Esophagus muscularis mucosa (tissue), 4 donors: ENCODE results near the gene EGF.

ENCODE experiments used
- EP300 ChIP-seq: sonication (generic); formaldehyde crosslinking; IDR thresholded peaks from one replicate; pipeline ENCODE4 v1.6.1; 2017; ENCODE audit warnings: antibody characterized with exemption
- POLR2A ChIP-seq: fragments of 450-650 bp; IDR thresholded peaks from one replicate; pipeline ENCODE4 v1.6.1; 2017; ENCODE audit warnings: antibody characterized with exemption, moderate library complexity, mild to moderate bottlenecking, low read depth
- POLR2AphosphoS5 ChIP-seq, 2 donors: sonication (generic); formaldehyde crosslinking; IDR thresholded peaks; one replicate each; pipeline ENCODE4 v1.6.1; 2017; ENCODE audit warnings: antibody characterized with exemption in 2 of 2
- TF ChIP-seq, protein P1 (sequence below), 3 experiments: fragments of 200-600 bp in 2 of 3; fragments of 450-650 bp in 1 of 3; sonication (generic) in 2 of 3; IDR thresholded peaks; one replicate each; pipeline ENCODE4 v1.5.1; 2017 to 2019; ENCODE audit warnings: antibody characterized with exemption in 3 of 3, mild to moderate bottlenecking in 2 of 3, moderate library complexity in 1 of 3

- TF ChIP-seq, protein P1, sequence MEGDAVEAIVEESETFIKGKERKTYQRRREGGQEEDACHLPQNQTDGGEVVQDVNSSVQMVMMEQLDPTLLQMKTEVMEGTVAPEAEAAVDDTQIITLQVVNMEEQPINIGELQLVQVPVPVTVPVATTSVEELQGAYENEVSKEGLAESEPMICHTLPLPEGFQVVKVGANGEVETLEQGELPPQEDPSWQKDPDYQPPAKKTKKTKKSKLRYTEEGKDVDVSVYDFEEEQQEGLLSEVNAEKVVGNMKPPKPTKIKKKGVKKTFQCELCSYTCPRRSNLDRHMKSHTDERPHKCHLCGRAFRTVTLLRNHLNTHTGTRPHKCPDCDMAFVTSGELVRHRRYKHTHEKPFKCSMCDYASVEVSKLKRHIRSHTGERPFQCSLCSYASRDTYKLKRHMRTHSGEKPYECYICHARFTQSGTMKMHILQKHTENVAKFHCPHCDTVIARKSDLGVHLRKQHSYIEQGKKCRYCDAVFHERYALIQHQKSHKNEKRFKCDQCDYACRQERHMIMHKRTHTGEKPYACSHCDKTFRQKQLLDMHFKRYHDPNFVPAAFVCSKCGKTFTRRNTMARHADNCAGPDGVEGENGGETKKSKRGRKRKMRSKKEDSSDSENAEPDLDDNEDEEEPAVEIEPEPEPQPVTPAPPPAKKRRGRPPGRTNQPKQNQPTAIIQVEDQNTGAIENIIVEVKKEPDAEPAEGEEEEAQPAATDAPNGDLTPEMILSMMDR (IDR thresholded peaks at IDR 0.05), result no peak
- TF ChIP-seq POLR2A (no peak), EP300 (no peak), POLR2AphosphoS5 (IDR thresholded peaks at IDR 0.05) (no peak)
Measured at GRCh38 chr4:109939190-109939589, 26.5 kb downstream of the EGF start.
